Adrenal gland (tissue), 12 donors: ENCODE measurements around the gene HEMK1. TPM values are rescaled to one million over a fixed set of nuclear protein-coding genes. Genes with fewer than 3 reads are reported as not detected.
A peak's percentile ranks its signal among the peaks of the same experiment; 100 is the strongest.

ENCODE experiments used
- DNase-seq, 7 donors: peaks; one replicate each; pipeline ENCODE4 v3.0.0-alpha.2; 2019 to 2020
- H3K27ac ChIP-seq, 5 donors: fragments of 200-600 bp; sonication (generic) in 4 of 5; 1 replicate in 3 of 5; 2 replicates in 2 of 5; pipeline versions ENCODE4 v1.5.1 to v1.8.0; 2016 to 2020; ENCODE audit warnings: mild to moderate bottlenecking in 1 of 5
- H3K27me3 ChIP-seq: fragments of 200-600 bp; 2 replicates; pipeline ENCODE4 v1.8.0; 2021
- H3K36me3 ChIP-seq, 2 donors: fragments of 200-600 bp; replicated peaks in 1 of 2; 1 replicate in 1 of 2; 2 replicates in 1 of 2; pipeline versions ENCODE4 v1.5.1 to v1.8.0; 2018 to 2022
- H3K4me1 ChIP-seq, 2 donors: fragments of 200-600 bp; replicated peaks in 1 of 2; 1 replicate in 1 of 2; 2 replicates in 1 of 2; pipeline versions ENCODE4 v1.5.1 to v1.8.0; 2018 to 2021
- H3K4me3 ChIP-seq, 4 donors: fragments of 200-600 bp; sonication (generic) in 3 of 4; one replicate each; pipeline ENCODE4 v1.5.1; 2016 to 2018
- H3K9me3 ChIP-seq, 3 donors: fragments of 200-600 bp; sonication (generic) in 1 of 3; replicated peaks in 1 of 3; 1 replicate in 2 of 3; 2 replicates in 1 of 3; pipeline versions ENCODE4 v1.5.1 to v1.8.0; 2016 to 2021
- CTCF ChIP-seq, 6 experiments: fragments of 450-650 bp in 4 of 6; fragments of 200-600 bp in 2 of 6; sonication (generic) in 1 of 6; IDR thresholded peaks; 1 replicate in 5 of 6; 2 replicates in 1 of 6; pipeline versions ENCODE4 v1.5.1 to v1.8.0; 2016 to 2021; ENCODE audit warnings: antibody characterized with exemption in 6 of 6, mild to moderate bottlenecking in 2 of 6, moderate library complexity in 1 of 6
- POLR2A ChIP-seq, 2 donors: fragments of 450-650 bp; IDR thresholded peaks; one replicate each; pipeline ENCODE4 v1.6.1; 2017; ENCODE audit warnings: antibody characterized with exemption in 2 of 2, mild to moderate bottlenecking in 2 of 2, moderate library complexity in 1 of 2
- whole genome bisulfite sequencing, 4 donors: extraction: QIAGEN DNeasy Blood & Tissue Kit in 2 of 4; methylation state at CpG; one replicate each; pipeline versions ENCODE4 v1.1.5 to v1.1.7; 2013 to 2017; 5-methylcytosine and 5-hydroxymethylcytosine counted together
- intact Hi-C, 2 donors: fragments of 100-400 bp; cut with DNase I; formaldehyde crosslinking; loops; one replicate each; pipeline versions ENCODE4 v1.14.1 to v1.15.0; 2022 to 2023
- polyA plus RNA-seq, 3 donors: library from polyadenylated mRNA; stranded (reverse); fragments of 200-250 nt in 2 of 3; fragments of 350-450 nt in 1 of 3; fragmentation: Illumina TruSeq in 1 of 3; extraction: RNeasy Lipid Tissue Mini Kit (QIAGEN cat#74804) in 1 of 3; gene quantifications; one replicate each; pipeline ENCODE4 v1.2.3, GENCODE V29; 2013 to 2014
- total RNA-seq, 9 donors: library from RNA; depleted of rRNA in 4 of 9; stranded (reverse); fragments of >200 nt in 4 of 9; fragments of 120-200 nt in 1 of 9; fragmentation: NEBNext Ultra II Directional in 1 of 9; extraction: Animal tissue kit (Norgen Biotek cat#: 25700) in 1 of 9; gene quantifications; one replicate each; pipeline versions ENCODE4 v1.1.0 to v1.2.4, GENCODE V29; 2013 to 2023
- donor health status: healthy with polysubstance abuse.
- donor health status: Bipolar disorder and iron deficiency.
- donor health status: DM: yes; HTN: yes; CAD: no.
- donor health status: DM: no; HTN: no; CAD: no.
- donor health status: DM: no; HTN: no; CAD: no.
- donor health status: DM: yes; HTN: yes; CAD: no.

Gene HEMK1
- total and polyA plus RNA-seq, 12 donors, result 9.1 to 46.4 (median 19.0) TPM

GRCh38 chr3:50611464-50612233 lies 42.3 kb downstream of the HEMK1 start, which contains the start of gene CISH:
TSS of gene CISH (minus strand) at chr3:50611774. CDS start at chr3:50611650, 124 bp downstream.
- H3K27me3 ChIP-seq, result no peaks in the 10 kb centered on the region
- H3K4me1 ChIP-seq, result peaks cover 7 to 36% of the 10 kb centered on the region in 2 donors
- peak within 1 kb of the TSS; percentile 10 to 79 (median 44) for H3K4me3 ChIP-seq
- H3K9me3 ChIP-seq, result no peaks in the 10 kb centered on the region
- intact Hi-C loops, result loop anchor here (2.0 to 10.0 kb wide), 3 partner anchors 39 to 763 kb away; no protein-coding TSS in a partner anchor
- peak; percentile 95 to 97 (median 96) for DNase-seq
- peak within 1 kb of the TSS in 4 of 5 donors; percentile 43 to 83 (median 78) for H3K27ac ChIP-seq
- TF ChIP-seq POLR2A (IDR thresholded peaks at IDR 0.05) (peak; percentile 62 to 69), CTCF (IDR thresholded peaks at IDR 0.05) (peak in 5 of 6 experiments; percentile 13 to 45 (median 17))
- H3K36me3 ChIP-seq, result peaks cover 0 to 11% of the 10 kb centered on the region in 2 donors
- 0 to 1% (median 0%) methylated on average over 6 to 75 of the region's 75 CpGs for WGBS, 4 donors

GRCh38 chr3:50612234-50612882 lies 43.0 kb downstream of the HEMK1 start:
- WGBS, 4 donors, result 7 to 25% (median 9%) methylated on average over 8 to 29 of the region's 29 CpGs
- no peaks in the 10 kb centered on the region for H3K27me3 ChIP-seq
- no peak for DNase-seq
- H3K36me3 ChIP-seq, result peaks cover 0 to 4% of the 10 kb centered on the region in 2 donors
- no peaks in the 10 kb centered on the region for H3K9me3 ChIP-seq
- H3K4me3 ChIP-seq, result peak overlapping the region in 2 of 4 donors; percentile 68 to 79
- peak overlapping the region in 4 of 5 donors; percentile 43 to 83 (median 78) for H3K27ac ChIP-seq
- H3K4me1 ChIP-seq, result peaks cover 7 to 36% of the 10 kb centered on the region in 2 donors
- TF ChIP-seq POLR2A (IDR thresholded peaks at IDR 0.05) (peak; percentile 15 to 22), CTCF (IDR thresholded peaks at IDR 0.05) (no peak)
- intact Hi-C loops, result loop anchor here (2.0 to 10.0 kb wide), 3 partner anchors 40 to 762 kb away; no protein-coding TSS in a partner anchor

GRCh38 chr3:50612970-50613846 lies 43.9 kb downstream of the HEMK1 start:
- intact Hi-C loops, result loop anchor here (2.0 to 10.0 kb wide), 3 partner anchors 40 to 762 kb away; no protein-coding TSS in a partner anchor
- Histone ChIP-seq H3K27me3 (no peaks in the 10 kb centered on the region), H3K4me3 (no peak overlapping the region), H3K36me3 (no peaks in the 10 kb centered on the region), H3K4me1 (peaks cover 13 to 44% of the 10 kb centered on the region in 2 donors), H3K27ac (peak overlapping the region in 1 of 5 donors; percentile 78), H3K9me3 (no peaks in the 10 kb centered on the region)
- WGBS, 4 donors, result 62 to 89% (median 66%) methylated on average over 5 to 6 of the region's 6 CpGs
- TF ChIP-seq CTCF (IDR thresholded peaks at IDR 0.05) (no peak), POLR2A (IDR thresholded peaks at IDR 0.05) (no peak)
- DNase-seq, result no peak
